ENCODE measurements around the gene HEATR9.

The HEATR9 gene

DNA sequence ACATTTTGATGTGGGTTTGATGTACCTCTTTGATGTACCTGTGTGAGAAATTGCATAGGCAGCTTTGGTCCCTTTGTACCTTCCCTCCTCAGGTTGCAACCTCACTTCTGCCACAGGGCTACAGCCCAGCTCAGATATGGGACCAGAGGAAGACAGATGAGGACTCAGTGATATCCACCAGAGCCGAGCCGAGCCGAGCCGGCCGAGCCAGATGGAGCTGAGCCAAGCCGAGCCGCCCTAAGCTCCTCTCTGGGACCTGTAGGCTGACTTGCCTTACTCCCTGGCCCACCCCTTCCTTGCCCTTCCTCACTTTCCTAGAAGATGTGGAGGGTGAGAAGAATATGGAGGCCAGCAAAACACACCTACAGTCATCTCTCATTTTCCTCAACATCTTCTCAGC lies 3.8 kb downstream of the HEATR9 start:
- no peak for DNase-seq

DNA sequence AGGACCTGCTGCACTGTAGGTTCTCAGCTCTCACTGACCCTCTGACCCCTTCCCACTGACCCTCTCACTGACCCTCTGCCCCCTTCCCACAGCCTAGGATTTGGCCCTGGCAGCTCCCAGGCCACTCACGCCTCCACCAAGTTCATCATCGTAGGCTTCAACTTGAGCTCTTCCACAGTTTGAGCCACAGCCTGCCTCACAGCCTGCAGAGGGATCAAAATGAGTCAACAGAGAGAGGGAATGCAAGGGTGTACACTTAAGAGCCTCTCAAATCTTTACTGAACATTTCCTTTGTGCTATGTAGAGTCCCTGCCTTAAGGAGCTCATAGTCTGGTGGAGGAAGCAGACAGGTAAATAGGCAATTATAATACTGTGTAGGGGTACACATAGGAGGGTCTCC lies 12.1 kb downstream of the HEATR9 start:
- no peak for DNase-seq

DNA sequence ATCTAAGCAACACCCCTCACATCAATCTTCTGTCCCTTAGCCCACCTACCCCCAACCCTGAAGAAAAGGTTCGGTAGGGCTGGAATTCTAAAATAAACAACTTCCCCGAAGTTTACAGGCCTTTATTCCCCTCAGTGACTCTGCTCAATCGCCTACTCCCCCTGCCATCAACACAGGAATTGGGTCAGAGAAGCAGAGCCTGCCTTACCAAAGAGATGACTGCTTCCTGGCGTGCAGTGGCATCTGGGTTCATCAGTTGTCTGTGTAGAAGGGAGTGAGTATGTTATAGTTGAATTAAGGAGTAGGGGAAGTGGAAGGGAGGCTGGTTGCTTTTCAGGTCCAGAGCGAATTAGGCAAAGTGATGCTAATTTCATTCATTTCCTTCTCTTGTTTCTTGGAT lies 12.7 kb downstream of the HEATR9 start:
- DNase-seq, result no peak

DNA sequence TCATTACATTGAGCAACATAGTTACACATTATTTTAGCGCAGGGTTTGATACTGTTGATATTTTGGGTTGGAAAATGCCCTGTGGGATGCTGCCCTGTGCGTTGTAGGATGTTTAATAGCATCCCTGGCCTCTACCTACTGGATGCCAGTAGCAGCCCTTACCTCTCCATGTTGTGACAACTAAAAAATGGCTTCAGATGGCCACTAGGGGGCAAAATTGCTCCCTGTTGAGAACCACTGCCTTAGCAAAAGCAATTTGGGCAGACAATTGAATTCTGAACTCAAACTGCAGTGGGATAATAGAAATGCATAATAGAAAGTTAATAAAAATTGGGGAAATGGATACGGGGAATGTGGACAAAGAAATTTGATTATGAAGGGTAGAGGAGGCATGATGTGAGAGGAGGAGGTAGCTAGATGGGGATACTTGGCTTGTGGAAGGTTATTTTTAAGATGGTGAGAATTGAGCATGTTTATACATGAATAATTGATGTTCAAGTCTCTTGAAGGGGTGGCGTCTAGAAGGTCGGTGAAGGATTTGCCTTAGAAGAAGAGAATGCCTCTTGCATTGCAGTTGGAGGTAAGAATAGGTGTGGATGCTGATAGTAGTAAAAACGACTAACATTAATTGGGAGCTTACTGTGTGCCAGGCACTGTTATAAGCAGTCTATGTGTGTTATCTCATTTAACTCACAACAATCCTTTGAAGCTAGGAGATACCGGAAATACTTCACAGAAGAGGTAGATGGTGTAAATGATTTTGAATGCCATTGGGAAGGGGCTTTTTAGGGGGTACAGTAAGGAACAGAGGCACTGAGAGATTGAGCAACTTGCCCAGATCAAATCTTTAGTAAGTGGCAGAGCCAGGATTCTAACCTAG lies 19.0 kb downstream of the HEATR9 start:
- peak; percentile 26 for DNase-seq

DNA sequence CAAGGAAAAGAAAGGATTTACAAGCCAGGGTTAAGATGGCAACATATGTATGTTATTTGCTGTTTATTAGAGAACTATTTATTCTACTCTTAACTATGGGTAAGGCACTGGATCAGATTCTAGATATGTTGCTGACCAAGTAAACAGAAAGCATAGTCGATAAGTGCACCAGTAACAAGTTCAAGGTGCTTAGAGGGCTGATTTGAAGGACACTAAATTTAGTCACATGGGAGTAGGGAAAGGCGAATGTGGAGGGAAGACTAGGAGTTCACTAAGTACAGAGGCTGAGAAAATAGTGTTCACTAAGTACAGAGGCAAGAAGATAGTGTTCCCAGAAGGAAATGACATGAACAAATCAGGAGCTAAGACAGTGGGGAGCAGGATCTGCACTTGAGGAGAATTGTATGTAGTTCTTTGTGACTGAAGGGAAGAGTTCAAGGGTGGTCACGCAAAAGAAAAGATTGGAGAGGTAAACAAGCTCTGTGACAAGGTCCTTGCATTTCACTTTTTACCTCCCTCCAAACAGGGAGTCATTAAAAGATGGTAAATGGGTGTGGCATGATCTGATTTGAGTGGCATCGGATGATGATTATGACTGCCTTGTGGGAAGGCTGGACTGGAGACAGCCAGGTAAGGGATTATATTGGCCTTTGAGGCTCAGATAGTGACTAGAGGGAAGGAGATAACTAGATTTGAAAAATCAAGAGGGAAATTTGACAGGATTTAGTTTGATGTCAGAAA lies 20.9 kb downstream of the HEATR9 start:
- DNase-seq, result no peak

DNA sequence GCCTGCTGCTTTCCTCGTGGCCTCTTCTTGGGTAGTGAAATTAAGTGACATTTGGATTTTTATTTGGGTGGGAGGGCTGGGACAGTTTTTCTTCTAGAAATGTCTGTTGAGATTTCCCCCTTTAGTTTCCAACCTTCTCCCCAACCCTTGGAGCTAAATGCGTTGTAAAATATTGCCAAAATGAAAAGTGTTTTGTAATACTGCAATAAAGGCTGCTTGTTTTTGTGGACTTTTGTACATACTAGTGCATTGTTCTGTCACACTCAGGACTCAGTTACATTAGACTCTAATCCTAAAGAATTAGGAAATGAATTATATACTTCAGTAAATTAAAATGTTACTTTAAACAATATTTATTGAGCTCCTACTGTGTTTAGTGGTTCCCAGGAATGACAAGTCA lies 21.7 kb downstream of the HEATR9 start:
- DNase-seq, result no peak

DNA sequence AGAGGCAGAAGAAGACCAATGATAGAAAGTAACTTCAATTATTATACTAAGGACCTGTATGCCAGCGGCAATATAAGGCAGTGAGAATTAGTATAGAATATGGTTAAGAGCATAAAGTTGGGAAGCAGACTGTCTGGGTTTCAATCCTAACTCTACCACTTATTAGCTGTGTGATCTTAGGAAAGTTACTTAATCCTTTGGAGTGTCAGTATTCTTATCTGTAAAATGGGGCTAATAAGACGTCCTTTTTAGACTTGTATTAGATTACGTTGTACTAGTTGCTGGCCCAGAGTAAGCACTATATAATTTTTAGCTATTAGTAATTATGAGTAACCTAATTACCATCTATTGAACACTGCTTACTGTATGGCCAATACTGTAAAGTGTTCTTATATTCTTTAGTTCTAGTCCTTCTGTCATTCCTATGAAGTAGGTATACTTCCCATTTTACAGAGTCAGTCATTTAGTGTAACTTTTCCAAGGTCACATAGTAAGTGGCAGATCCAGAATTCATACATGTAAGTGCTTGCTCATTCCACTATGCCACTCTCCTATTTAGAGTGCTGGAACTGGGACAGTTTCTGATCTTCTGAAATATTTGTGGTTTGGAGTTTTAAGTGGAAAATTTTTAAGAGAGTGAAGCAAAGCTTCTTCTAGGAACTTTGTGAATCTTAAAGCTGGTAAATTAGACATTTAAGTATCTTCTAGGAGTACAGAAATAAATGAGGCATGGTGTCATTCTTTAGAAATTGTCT lies 22.5 kb downstream of the HEATR9 start:
- no peak for DNase-seq

DNA sequence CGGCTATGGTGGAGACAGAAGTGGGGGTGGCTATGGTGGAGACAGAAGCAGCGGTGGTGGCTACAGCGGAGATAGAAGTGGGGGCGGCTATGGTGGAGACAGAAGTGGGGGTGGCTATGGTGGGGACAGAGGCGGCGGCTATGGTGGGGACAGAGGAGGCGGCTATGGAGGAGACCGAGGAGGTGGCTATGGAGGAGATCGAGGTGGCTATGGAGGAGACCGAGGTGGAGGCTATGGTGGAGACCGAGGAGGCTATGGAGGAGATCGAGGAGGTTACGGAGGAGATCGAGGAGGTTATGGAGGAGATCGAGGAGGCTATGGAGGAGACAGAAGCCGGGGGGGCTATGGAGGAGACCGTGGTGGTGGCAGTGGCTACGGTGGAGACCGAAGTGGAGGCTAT lies 24.1 kb downstream of the HEATR9 start:
- no peak for DNase-seq

DNA sequence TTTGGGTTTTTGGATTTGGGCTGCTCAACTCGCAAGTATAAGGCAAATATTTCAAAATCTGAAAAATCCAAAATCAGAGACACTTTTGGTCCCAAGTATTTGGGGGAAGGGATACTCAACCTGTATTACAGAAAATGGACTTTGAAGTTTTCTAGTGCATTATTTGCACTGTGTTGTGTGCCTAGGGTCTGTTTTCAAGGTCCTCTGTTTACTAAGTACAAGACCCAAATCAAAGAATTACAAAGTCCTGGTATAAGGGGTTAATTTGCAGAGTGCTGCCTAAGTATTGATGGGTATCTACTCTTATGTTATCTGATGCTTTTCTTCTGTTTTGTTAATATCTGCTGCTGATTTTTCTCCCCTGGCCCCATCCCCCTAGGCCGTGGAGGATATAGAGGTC lies 25.0 kb downstream of the HEATR9 start:
- DNase-seq, result no peak

DNA sequence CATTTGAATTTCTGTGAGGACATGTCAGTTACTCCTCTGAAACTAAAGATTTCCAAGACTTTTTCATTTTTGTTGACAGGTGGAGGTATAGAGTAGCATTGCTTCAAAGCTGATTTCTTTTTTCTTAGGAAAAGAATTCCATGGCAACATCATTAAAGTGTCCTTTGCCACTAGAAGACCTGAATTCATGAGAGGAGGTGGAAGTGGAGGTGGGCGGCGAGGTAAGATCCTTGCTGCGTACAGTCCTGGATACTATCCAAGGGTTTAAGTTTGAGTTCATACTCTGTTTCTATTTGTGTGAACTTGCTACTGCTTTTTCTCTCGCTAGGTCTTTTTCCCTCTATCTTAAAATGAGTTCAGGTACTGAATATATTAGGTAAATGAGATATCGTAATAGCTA lies 26.5 kb downstream of the HEATR9 start:
- no peak for DNase-seq

DNA sequence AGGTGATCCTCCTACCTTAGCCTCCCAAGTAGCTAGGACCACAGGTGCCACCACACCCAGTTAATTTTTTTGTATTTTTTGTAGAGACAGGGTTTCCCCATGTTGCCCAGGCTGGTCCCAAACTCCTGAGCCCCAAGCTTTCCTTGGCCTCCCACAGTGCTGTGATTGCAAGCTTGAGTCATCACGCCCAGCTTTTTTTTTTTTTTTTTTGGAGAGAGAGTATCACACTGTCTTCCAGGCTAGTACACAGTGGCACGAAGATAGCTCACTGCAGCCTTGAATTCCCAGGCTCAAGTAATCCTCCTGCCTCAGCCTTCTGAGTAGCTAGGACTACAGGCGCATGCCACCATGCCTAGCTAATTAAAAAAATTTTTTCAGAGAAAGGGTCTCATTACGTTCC lies 27.2 kb downstream of the HEATR9 start:
- DNase-seq, result no peak

DNA sequence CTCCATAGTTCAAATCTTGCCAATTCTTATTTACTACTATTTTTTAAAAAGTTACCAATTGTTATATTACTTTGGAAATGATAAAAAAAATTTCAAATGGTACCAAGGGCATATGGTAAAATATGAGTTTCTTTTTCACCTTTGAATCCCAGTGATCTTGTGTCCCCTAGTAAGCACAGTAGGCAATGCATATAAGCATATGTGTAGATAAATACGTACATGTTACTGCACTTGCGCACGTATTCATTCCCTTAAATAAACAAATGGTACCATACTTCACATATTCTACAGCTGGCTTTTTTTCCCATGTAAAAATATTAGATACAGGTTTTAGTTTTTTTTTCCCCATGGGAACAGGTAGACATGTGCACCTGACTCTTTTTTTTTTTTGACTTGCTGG lies 27.6 kb downstream of the HEATR9 start:
- DNase-seq, result no peak

DNA sequence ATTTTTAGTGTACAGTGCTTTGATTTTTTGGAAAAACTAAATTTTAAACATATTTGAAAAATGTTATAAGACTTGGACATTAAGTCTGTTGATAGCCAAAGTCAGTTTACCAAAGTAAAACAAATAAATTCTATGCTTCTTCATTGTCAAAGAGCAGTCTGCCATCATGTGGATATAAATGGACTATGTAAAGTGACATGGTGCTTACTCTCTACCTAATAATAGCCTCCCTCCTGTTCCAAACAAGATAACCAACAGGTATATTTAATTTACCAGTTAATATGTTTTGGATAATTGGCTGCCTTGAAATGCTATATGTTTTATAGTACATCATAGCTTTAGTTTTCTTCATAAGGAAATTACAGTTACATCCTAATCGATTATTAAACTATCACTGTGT lies 43.5 kb downstream of the HEATR9 start:
- DNase-seq, result no peak

DNA sequence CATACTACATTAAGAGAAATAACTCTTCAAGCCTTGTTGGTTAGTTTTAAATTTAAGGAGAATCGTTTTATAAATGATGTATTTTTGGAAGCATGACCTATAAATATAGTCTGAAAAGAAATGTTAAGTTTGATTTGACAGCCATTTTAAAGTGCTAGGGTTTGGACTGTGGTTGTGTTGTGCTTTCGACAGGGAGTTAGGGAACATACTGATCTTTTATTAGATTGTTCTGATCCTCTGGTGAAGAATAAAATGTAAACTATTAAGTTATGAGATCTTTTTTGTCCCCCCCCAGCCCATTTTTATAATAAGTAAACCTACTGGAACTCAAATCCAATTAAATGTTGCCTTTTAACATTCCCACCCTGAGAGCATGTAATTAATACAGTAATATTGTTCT lies 47.4 kb downstream of the HEATR9 start:
- no peak for DNase-seq

DNA sequence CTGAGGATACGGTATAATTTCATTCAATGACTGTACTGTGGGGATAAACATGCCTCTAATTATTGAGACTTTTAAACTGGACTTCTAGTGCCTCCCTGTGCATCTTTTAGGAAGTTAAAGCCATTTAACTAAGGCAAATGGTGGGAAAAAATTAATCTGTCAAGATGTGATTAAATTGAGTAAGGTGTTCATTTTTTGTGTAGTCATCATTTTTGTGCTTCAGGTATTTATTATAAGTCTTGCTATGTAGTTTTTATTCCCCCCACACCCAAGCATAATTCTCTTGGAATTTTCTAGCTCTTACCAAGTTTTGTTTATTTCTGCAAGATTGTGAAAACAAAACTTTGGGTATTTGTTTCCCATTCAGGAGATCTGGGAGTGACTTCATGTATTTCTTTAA lies 49.2 kb downstream of the HEATR9 start:
- no peak for DNase-seq

DNA sequence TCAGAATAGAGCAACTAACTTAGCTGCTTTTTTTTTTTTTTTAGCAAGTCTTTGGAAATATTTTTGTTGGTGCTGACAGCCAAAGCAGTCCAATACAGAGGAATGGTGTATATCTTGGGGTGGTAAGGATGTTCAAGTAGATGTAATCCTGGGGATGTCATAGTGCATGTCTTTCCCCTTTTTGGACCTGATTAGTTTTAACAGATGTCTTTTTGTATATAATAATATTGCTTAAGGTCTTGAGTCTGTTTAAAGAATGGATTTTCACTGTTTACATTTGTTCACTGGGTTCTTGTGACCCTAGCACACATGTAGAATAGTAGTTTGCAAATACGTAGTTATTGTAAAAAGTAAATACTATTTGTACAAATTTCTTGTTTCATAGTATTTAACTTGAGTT lies 51.5 kb downstream of the HEATR9 start:
- no peak for DNase-seq

DNA sequence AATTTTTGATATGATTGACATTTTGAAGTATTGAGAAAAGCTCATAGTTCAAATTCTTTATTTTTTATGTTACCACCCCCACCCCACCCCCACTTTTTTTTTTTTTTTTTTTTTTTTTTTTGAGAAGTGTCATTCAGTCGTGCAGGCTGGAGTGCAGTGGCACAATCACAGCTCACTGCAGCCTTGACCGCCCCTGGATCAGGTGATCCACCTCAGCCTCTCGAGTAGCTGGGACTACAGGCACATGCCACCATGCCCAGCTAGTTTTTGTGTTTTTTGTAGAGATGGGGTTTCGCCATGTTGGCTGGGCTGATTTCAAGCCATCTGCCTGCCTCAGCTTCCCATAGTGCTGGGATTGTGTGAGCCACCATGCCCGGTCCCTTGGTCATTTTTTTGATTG lies 52.0 kb downstream of the HEATR9 start:
- no peak for DNase-seq

DNA sequence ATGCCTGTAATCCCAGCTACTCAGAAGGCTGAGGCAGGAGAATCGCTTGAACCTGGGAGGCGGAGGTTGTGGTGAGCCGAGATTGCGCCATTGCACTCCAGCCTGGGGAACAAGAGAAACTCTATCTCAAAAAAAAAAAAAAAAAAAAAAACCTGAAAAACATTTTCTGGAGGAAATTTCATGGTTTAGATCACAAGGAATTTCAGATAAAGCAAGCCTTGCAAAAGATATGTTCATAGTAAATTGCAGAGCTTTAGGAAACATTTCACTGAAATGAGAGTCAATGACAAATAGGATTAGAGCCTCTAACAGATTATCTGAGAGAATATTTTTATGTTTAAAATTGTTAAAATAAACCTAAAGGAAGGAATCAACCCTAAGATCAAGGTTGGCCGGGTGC lies 56.2 kb downstream of the HEATR9 start:
- DNase-seq, result no peak

DNA sequence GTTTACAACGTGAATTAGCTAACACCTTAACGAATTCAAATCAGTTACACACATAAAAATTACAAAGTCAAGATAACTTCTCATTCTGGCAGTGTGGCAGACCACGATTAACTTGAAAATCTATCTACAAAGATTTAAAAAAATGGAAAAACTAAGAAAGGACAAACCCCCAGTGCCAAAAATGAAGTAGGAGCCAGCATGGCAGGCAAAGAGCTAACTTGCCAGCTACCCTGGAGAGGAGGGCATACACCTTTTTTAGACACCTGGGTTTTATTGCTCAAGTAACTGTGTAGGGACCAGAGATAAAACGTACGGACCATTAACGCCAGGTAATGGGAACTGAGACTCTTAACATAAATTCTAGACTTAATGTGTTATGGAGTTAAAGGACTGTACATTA lies 56.9 kb downstream of the HEATR9 start:
- DNase-seq, result no peak

DNA sequence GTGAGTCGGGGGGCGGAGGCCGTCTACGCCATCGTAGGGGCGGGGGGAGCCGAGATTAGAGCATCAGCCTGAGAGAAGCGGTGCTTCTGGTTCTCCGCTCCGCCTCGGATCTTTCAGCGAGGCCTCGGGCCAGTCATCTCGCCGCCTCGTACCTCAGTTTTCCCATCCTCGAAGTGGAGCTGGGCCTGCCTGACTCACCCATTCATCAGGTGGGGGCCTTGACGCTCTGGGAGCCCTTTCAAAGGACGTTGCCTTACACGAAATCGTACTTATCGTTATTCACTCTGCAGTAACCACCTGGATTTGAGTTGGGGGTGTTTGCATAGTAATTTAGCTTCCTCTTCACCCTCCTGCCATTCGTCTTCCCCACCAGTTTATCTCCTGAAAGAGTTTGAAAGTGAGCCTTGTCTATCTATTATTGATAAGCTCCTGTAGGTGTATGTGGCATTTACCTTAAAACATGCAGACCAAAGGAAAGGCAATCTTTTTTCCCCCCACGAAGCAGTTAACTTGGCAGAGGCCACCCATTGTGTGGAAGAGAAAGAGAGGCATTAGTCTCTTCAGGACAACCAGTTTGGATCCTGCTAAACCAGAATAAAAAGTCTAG lies 58.7 kb downstream of the HEATR9 start:
- DNase-seq, result no peak

DNA sequence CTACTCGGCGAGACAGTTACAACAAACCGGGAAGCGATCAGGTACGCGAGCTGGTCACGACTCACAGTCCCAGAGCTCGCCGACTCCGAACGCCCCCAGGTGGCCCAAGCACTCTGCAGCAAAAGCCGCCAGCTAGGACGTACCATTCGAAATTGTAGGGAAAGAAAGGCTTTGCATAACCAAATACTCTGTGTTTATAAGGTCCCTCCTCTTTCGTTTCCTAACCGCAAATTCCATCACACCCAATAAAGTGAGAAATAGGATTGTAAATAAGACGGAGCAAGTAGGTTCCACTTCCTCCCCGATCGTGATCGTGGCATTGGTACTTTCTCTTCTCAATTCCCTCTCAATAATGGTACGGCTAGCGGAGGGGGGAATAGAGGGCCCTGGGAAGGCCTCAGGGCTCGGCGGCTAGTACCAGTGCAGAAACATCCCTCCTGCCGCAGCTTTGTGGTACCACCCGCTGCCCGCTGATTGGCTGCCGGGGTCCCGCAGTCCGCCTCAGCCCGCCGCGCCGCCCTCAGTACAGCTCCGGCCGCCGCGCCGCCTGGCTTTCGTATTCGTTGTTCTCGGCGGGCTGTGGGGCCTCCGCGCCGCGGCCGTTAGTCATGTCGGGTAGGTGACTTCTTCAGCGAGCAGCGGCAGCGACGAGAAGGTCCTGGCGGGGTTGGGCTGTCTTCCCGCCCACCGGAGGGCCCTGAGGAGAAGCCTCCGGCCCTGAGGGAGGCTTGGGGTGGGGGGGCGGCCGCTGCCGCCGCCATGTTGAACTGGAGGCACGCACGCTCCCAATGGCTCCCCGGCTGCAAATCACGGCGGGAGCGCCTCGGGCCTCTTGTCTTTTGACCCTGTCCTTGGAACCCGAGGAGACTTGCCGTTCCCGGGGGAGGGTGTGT lies 59.5 kb downstream of the HEATR9 start, which contains the start of gene TAF15:
TAF15 (plus strand) TSS at position 523 of the 893 bp plus-strand sequence; CDS start at position 609, 86 bp downstream.
- peak; percentile 91 for DNase-seq

All from stimulated activated CD4-positive, alpha-beta T cell treated with anti-CD3 and anti-CD28 coated beads, Interleukin-12 subunit alpha, Interleukin-12 subunit beta, amount 100 ng/mL, for 4 hours (primary cell).